SK-N-SH (cell line): Measurements from ENCODE around the gene CCDC74B. TPM values are rescaled to one million over a fixed set of nuclear protein-coding genes. Genes with fewer than 3 reads are reported as not detected.
"Not testable (repeated sequence)": the region's sequence is repeated elsewhere in the genome, so short reads cannot be mapped to it uniquely, and the experiment has no call there.

Source experiments
- CTCF ChIA-PET: fragments of 300-600, 350-600 bp; formaldehyde crosslinking; extraction: SDS; loops from one replicate; lab custom pipeline; 2021; lab: Yijun Ruan, JAX
- POLR2A ChIA-PET: fragments of 350-600 bp; sonication (Branson Sonifier 250); formaldehyde crosslinking; extraction: SDS; loops from one replicate; lab custom pipeline; 2020; ENCODE audit warnings: antibody characterized with exemption, inconsistent platforms; lab: Yijun Ruan, JAX
- DNase-seq: peaks from one replicate; pipeline ENCODE4 v3.0.0; 2012
- H2AFZ ChIP-seq: fragments of 200-600 bp; sonication (generic); 2 replicates; pipeline ENCODE4 v1.8.1; 2016; ENCODE audit warnings: antibody characterized with exemption, mild to moderate bottlenecking, low read depth
- H3F3A ChIP-seq: fragments of 200-600 bp; sonication (generic); replicated peaks from 2 replicates; pipeline ENCODE3; 2016; ENCODE audit warnings: antibody characterized with exemption, mild to moderate bottlenecking; ENCODE audit not compliant: insufficient read depth
- H3K27ac ChIP-seq, 2 experiments: fragments of 200-500 bp in 1 of 2; fragments of 200-600 bp in 1 of 2; sonication (Bioruptor generic) in 1 of 2; sonication (generic), shearing (Covaris generic) in 1 of 2; 2 replicates each; pipeline versions ENCODE4 v1.5.1 to v1.6.1; 2014 to 2016; ENCODE audit warnings: low read depth in 2 of 2, inconsistent platforms in 1 of 2, low read length in 1 of 2, mild to moderate bottlenecking in 1 of 2, mixed read lengths in 1 of 2
- H3K27me3 ChIP-seq: fragments of 200-600 bp; sonication (generic), shearing (Covaris generic); 2 replicates; pipeline ENCODE4 v1.6.1; 2016; ENCODE audit warnings: mixed run types; ENCODE audit not compliant: insufficient read depth
- H3K36me3 ChIP-seq, 2 experiments: fragments of 200-500 bp in 1 of 2; fragments of 200-600 bp in 1 of 2; sonication (Bioruptor generic) in 1 of 2; sonication (generic) in 1 of 2; replicated peaks in 1 of 2; 2 replicates each; pipeline versions ENCODE3 to v1.5.1; 2014 to 2016; ENCODE audit warnings: low read length in 1 of 2, mild to moderate bottlenecking in 1 of 2; ENCODE audit not compliant: insufficient read depth in 2 of 2, control insufficient read depth in 1 of 2
- H3K4me1 ChIP-seq, 2 experiments: fragments of 200-500 bp in 1 of 2; fragments of 200-600 bp in 1 of 2; sonication (Bioruptor generic) in 1 of 2; sonication (generic), shearing (Covaris generic) in 1 of 2; 2 replicates each; pipeline versions ENCODE4 v1.5.1 to v1.6.1; 2014 to 2016; ENCODE audit warnings: low read depth in 1 of 2, low read length in 1 of 2, mixed run types in 1 of 2; ENCODE audit not compliant: insufficient read depth in 2 of 2, control insufficient read depth in 1 of 2
- H3K4me2 ChIP-seq: fragments of 200-600 bp; sonication (generic), shearing (Covaris generic); 2 replicates; pipeline ENCODE4 v1.6.1; 2017; ENCODE audit warnings: mixed run types
- H3K4me3 ChIP-seq, 2 experiments: fragments of 200-500 bp in 1 of 2; fragments of 200-600 bp in 1 of 2; sonication (Bioruptor generic) in 1 of 2; sonication (generic), shearing (Covaris generic) in 1 of 2; 2 replicates each; pipeline versions ENCODE4 v1.5.1 to v1.8.1; 2014 to 2016; ENCODE audit warnings: low read depth in 2 of 2, inconsistent platforms in 1 of 2, low read length in 1 of 2, mild to moderate bottlenecking in 1 of 2, mixed read lengths in 1 of 2, moderate library complexity in 1 of 2
- H3K79me2 ChIP-seq: fragments of 200-600 bp; sonication (generic); 2 replicates; pipeline ENCODE4 v1.8.1; 2017; ENCODE audit warnings: mild to moderate bottlenecking; ENCODE audit not compliant: insufficient read depth
- H3K9ac ChIP-seq: fragments of 200-600 bp; sonication (generic); 2 replicates; pipeline ENCODE4 v1.6.1; 2017; ENCODE audit warnings: mixed run types
- H3K9me2 ChIP-seq: fragments of 200-600 bp; sonication (generic); 2 replicates; pipeline ENCODE4 v1.6.1; 2017; ENCODE audit warnings: mixed run types
- H3K9me3 ChIP-seq: fragments of 200-600 bp; sonication (generic); 2 replicates; pipeline ENCODE4 v1.6.1; 2017; ENCODE audit warnings: mixed run types, mild to moderate bottlenecking, moderate library complexity
- H4K20me1 ChIP-seq: fragments of 200-600 bp; sonication (generic); 2 replicates; pipeline ENCODE4 v1.6.1; 2017; ENCODE audit warnings: mild to moderate bottlenecking, mixed run types; ENCODE audit not compliant: insufficient read depth
- CHD2 ChIP-seq: fragments of 150-350 bp; IDR thresholded peaks from 2 replicates; pipeline ENCODE4 v1.6.1; 2018; ENCODE audit warnings: low read length; ENCODE audit not compliant: partially characterized antibody
- FOSL2 ChIP-seq: IDR thresholded peaks from 2 replicates; pipeline ENCODE4 v1.4.0; 2012; ENCODE audit warnings: low read depth, mild to moderate bottlenecking, moderate library complexity, borderline replicate concordance
- GABPA ChIP-seq: IDR thresholded peaks from 2 replicates; pipeline ENCODE4 v1.4.0; 2012; ENCODE audit warnings: low read depth, mild to moderate bottlenecking
- MXI1 ChIP-seq: IDR thresholded peaks from 2 replicates; pipeline ENCODE4 v1.6.1; 2012; ENCODE audit warnings: mild to moderate bottlenecking, low read depth, low read length, improper control_type of control experiment
- NRF1 ChIP-seq: IDR thresholded peaks from 2 replicates; pipeline ENCODE4 v1.6.1; 2012; ENCODE audit warnings: low read depth, mild to moderate bottlenecking, low read length
- RFX5 ChIP-seq: IDR thresholded peaks from 2 replicates; pipeline ENCODE4 v1.6.1; 2012; ENCODE audit warnings: mild to moderate bottlenecking, improper control_type of control experiment, low read length
- RXRA ChIP-seq: IDR thresholded peaks from 2 replicates; pipeline ENCODE4 v1.4.0; 2012; ENCODE audit warnings: low read depth, mild to moderate bottlenecking, borderline replicate concordance
- SIN3A ChIP-seq: IDR thresholded peaks from 2 replicates; pipeline ENCODE4 v1.6.1; 2012; ENCODE audit warnings: low read depth, mild to moderate bottlenecking, low read length, moderate library complexity, borderline replicate concordance
- TAF1 ChIP-seq: IDR thresholded peaks from 2 replicates; pipeline ENCODE4 v1.6.1; 2012; ENCODE audit warnings: low read depth, mild to moderate bottlenecking, low read length, moderate library complexity, borderline replicate concordance
- TEAD4 ChIP-seq: IDR thresholded peaks from 2 replicates; pipeline ENCODE4 v1.4.0; 2012; ENCODE audit warnings: mild to moderate bottlenecking, borderline replicate concordance; ENCODE audit not compliant: insufficient read depth
- YY1 ChIP-seq: IDR thresholded peaks from 2 replicates; pipeline ENCODE4 v1.4.0; 2012; ENCODE audit warnings: low read depth, mild to moderate bottlenecking
- WGBS: methylation state at CpG from one replicate; pipeline ENCODE4 v1.1.6; 2017; ENCODE audit warnings: low lambda C conversion rate; 5-methylcytosine and 5-hydroxymethylcytosine counted together
- polyA plus RNA-seq, 3 experiments: library from polyadenylated mRNA; depleted of rRNA; stranded (reverse); fragments of >200 nt; gene quantifications; 2 replicates each; pipeline ENCODE4 v1.2.3, GENCODE V29; 2012
- TF ChIP-seq, protein P1 (sequence below): fragments of 150-350 bp; IDR thresholded peaks from 2 replicates; pipeline ENCODE4 v1.6.1; 2017; ENCODE audit warnings: antibody characterized with exemption, low read length, low read depth, borderline replicate concordance
- TF ChIP-seq, protein P2 (sequence below): IDR thresholded peaks from 2 replicates; pipeline ENCODE4 v1.4.0; 2012; ENCODE audit warnings: low read depth
- TF ChIP-seq, protein P3 (sequence below): IDR thresholded peaks from 2 replicates; pipeline ENCODE4 v1.6.1; 2012; ENCODE audit warnings: mild to moderate bottlenecking, low read depth, low read length, moderate library complexity
- TF ChIP-seq, protein P4 (sequence below): IDR thresholded peaks from 2 replicates; pipeline ENCODE4 v1.4.0; 2012; ENCODE audit warnings: low read depth, borderline replicate concordance

Gene CCDC74B
- polyA plus RNA-seq, 1 of the 3 experiments (the other 2 are of a cell fraction): 14.5 TPM

DNA sequence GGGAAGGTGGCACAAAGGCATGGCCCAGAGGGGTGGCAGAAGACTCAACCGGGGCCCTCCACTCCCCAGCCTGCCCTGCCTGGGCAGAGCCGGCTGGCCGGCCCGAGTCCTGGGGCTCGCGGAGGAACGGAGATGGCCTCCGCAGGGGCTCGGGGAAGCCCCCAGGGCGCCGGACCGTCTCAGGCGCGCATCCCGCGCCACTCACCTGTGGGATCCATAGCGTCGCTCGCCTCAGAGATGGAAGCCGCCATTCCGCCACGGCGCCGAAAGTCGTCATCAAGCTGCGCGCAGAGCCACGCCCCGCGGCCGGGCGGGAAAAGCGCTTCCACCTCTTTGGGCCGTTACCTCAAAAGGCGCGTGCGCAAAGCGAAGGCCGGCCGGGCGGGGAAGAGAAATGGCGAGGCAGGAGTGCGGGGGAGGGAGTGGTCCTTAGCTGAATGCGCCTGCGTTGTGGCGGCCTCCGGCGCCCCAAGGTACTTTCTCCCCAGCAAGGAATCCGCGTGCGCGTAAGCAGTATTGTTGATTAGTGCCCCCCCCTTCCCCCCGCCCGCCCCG lies 36.5 kb upstream of the CCDC74B start, which contains the start of gene SMPD4:
SMPD4 (minus strand) TSS at position 278 of the 555 bp plus-strand sequence. CDS start 5,010 bp downstream, outside the sequence.
- Histone ChIP-seq H2AFZ (0 out of 2 replicates have a peak within 1 kb of the TSS, but pooled peaks have one; percentile 41), H3K9me3 (no peaks in the 10 kb centered on the region), H3K9me2 (no peaks in the 10 kb centered on the region), H3K27ac (peak within 1 kb of the TSS; percentile 52 to 92), H3K79me2 (peaks cover 75% of the 10 kb centered on the region), H4K20me1 (peaks cover 11% of the 10 kb centered on the region; the same call in 1 of the 2 replicates), H3K4me2 (peak within 1 kb of the TSS; percentile 88), H3K27me3 (no peaks in the 10 kb centered on the region), H3F3A (no peaks in the 10 kb centered on the region), H3K4me3 (peak within 1 kb of the TSS; percentile 92 to 95), H3K4me1 (peaks cover 0 to 25% of the 10 kb centered on the region in 2 experiments; a peak in 2 of 4 replicates), H3K36me3 (peaks cover 0 to 4% of the 10 kb centered on the region in 2 experiments), H3K9ac (peak within 1 kb of the TSS; percentile 85)
- ChIA-PET CTCF (interaction anchor here (0.7 to 11.1 kb wide), 13 partner anchors 11 to 258 kb away, joined by 3 to 113 read pairs (median 4); partner anchors contain the start of genes IMP4 and PTPN18), POLR2A (interaction anchor here (0.8 to 1.8 kb wide), 4 partner anchors 24 to 252 kb away, joined by 3 to 14 read pairs (median 4); partner anchors contain the start of gene IMP4)
- TF ChIP-seq TEAD4 (no peak), NRF1 (peak; percentile 73), RXRA (no peak), SIN3A (peak; percentile 55; the same call in 1 of the 2 replicates), CHD2 (peak; percentile 19), GABPA (0 out of 2 replicates have a peak, but pooled peaks have one; percentile 21), YY1 (peak; percentile 95), MXI1 (peak; percentile 66; the same call in 1 of the 2 replicates), RFX5 (0 out of 2 replicates have a peak, but pooled peaks have one; percentile 17), TAF1 (peak; percentile 73; the same call in 1 of the 2 replicates), FOSL2 (no peak)
- TF ChIP-seq, protein P1, sequence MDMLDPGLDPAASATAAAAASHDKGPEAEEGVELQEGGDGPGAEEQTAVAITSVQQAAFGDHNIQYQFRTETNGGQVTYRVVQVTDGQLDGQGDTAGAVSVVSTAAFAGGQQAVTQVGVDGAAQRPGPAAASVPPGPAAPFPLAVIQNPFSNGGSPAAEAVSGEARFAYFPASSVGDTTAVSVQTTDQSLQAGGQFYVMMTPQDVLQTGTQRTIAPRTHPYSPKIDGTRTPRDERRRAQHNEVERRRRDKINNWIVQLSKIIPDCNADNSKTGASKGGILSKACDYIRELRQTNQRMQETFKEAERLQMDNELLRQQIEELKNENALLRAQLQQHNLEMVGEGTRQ: no peak
- TF ChIP-seq, protein P2, sequence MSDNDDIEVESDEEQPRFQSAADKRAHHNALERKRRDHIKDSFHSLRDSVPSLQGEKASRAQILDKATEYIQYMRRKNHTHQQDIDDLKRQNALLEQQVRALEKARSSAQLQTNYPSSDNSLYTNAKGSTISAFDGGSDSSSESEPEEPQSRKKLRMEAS: peak; percentile 62; the same call in 1 of the 2 replicates
- TF ChIP-seq, protein P3, sequence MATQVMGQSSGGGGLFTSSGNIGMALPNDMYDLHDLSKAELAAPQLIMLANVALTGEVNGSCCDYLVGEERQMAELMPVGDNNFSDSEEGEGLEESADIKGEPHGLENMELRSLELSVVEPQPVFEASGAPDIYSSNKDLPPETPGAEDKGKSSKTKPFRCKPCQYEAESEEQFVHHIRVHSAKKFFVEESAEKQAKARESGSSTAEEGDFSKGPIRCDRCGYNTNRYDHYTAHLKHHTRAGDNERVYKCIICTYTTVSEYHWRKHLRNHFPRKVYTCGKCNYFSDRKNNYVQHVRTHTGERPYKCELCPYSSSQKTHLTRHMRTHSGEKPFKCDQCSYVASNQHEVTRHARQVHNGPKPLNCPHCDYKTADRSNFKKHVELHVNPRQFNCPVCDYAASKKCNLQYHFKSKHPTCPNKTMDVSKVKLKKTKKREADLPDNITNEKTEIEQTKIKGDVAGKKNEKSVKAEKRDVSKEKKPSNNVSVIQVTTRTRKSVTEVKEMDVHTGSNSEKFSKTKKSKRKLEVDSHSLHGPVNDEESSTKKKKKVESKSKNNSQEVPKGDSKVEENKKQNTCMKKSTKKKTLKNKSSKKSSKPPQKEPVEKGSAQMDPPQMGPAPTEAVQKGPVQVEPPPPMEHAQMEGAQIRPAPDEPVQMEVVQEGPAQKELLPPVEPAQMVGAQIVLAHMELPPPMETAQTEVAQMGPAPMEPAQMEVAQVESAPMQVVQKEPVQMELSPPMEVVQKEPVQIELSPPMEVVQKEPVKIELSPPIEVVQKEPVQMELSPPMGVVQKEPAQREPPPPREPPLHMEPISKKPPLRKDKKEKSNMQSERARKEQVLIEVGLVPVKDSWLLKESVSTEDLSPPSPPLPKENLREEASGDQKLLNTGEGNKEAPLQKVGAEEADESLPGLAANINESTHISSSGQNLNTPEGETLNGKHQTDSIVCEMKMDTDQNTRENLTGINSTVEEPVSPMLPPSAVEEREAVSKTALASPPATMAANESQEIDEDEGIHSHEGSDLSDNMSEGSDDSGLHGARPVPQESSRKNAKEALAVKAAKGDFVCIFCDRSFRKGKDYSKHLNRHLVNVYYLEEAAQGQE: peak; percentile 38; the same call in 1 of the 2 replicates
- TF ChIP-seq, protein P4, sequence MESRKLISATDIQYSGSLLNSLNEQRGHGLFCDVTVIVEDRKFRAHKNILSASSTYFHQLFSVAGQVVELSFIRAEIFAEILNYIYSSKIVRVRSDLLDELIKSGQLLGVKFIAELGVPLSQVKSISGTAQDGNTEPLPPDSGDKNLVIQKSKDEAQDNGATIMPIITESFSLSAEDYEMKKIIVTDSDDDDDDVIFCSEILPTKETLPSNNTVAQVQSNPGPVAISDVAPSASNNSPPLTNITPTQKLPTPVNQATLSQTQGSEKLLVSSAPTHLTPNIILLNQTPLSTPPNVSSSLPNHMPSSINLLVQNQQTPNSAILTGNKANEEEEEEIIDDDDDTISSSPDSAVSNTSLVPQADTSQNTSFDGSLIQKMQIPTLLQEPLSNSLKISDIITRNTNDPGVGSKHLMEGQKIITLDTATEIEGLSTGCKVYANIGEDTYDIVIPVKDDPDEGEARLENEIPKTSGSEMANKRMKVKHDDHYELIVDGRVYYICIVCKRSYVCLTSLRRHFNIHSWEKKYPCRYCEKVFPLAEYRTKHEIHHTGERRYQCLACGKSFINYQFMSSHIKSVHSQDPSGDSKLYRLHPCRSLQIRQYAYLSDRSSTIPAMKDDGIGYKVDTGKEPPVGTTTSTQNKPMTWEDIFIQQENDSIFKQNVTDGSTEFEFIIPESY: no peak
- WGBS: 2% methylated on average over 25 of the region's 55 CpGs
- DNase-seq: peak; percentile 93

DNA sequence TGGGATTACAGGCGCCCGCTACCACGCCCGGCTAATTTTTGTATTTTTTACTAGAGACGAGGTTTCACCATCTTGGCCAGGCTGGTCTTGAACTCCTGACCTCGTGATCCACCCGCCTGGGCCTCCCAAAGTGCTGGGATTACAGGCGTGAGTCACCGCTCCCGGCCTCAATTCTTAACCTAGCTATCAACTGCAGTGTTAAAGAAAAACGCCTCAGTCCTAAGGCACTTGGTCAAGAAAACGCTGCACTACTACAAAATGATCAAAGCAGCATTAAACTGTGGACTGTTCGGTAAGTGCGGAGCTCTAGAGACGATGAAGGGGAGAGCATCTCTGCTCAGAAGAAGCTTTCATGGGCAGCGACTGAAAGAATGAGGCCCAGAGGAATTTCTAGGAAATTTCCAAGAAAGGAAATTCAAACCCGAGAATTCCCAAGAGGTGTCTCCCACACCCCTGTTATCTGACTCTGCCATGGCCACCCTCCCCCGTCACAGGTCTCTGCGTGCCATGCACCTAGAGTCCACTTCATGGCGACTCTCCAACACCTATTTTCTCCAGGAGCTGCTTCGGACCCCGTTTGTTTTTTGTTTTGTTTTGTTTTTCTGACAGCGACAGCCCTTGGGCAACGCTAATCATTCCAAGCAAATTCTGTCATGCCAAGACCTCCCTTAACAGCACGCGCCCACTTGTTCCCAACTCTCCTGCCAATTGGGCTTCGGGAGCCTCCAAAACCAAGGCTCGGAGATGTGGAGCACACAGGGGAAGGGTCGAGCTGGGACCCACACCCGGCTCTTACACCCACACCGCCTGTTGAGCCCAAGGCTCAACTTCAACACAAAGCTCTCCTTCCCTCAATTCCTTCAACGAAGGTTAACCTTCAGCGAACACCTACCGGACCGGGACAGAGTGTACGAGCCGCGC lies 35.8 kb upstream of the CCDC74B start:
- Histone ChIP-seq H3K79me2 (peaks cover 80% of the 10 kb centered on the region), H3K4me2 (peak overlapping the region; percentile 88), H3K9ac (peak overlapping the region; percentile 85), H4K20me1 (peaks cover 12% of the 10 kb centered on the region; the same call in 1 of the 2 replicates), H2AFZ (0 out of 2 replicates have a peak overlapping the region, but pooled peaks have one; percentile 41), H3K4me3 (peak overlapping the region; percentile 92 to 95), H3K27ac (peak overlapping the region; percentile 43 to 52; a peak in 2 of 4 replicates), H3K4me1 (peaks cover 0 to 25% of the 10 kb centered on the region in 2 experiments; a peak in 2 of 4 replicates)
- H3K36me3 ChIP-seq, H3F3A ChIP-seq, H3K9me2 ChIP-seq, H3K27me3 ChIP-seq, DNase-seq, H3K9me3 ChIP-seq: not testable (repeated sequence)
- ChIA-PET CTCF (interaction anchor here (0.7 to 11.1 kb wide), 13 partner anchors 10 to 257 kb away, joined by 3 to 113 read pairs (median 4); partner anchors contain the start of genes IMP4 and PTPN18), POLR2A (interaction anchor here (0.8 to 1.8 kb wide), 3 partner anchors 23 to 162 kb away, joined by 3 to 14 read pairs (median 5); partner anchors contain the start of gene IMP4)
- 15% methylated on average over 38 of the region's 38 CpGs for WGBS
